Measurements from ENCODE around the gene GCN1.

The GCN1 gene

DNA sequence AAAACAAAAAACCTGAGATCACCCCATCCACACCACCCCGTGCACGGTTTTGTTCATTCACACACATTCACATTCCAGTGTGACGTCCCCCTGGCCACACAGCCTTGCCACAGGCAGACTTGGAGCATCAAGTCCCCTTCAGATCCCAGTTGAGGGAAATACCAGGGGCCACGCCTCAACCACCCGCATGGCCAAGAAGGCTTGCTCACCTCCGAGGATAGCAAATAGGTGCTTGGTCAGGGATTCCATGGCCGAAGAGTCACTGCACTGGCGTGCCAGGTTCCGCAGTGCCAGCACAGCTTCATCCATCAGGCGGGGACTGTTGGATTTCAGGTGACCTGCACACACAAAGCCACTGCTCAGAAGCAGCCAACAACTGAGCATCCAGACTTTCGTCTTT lies 19.0 kb downstream of the GCN1 start:
- DNase-seq (ENCODE audit: low spot score): no peak

GRCh38 chr12:120175062-120175461 lies 19.5 kb downstream of the GCN1 start:
- no peak for DNase-seq (ENCODE audit: low spot score)

GRCh38 chr12:120172053-120172452 lies 22.5 kb downstream of the GCN1 start:
- DNase-seq (ENCODE audit: low spot score): no peak

- DNase-seq (ENCODE audit: low spot score): no peak
Observed at GRCh38 chr12:120170631-120171030, 23.9 kb downstream of the GCN1 start.

GRCh38 chr12:120169946-120170345 lies 24.6 kb downstream of the GCN1 start:
- no peak for DNase-seq (ENCODE audit: low spot score)

GRCh38 chr12:120168337-120168736 lies 26.2 kb downstream of the GCN1 start:
- DNase-seq (ENCODE audit: low spot score): no peak

DNA sequence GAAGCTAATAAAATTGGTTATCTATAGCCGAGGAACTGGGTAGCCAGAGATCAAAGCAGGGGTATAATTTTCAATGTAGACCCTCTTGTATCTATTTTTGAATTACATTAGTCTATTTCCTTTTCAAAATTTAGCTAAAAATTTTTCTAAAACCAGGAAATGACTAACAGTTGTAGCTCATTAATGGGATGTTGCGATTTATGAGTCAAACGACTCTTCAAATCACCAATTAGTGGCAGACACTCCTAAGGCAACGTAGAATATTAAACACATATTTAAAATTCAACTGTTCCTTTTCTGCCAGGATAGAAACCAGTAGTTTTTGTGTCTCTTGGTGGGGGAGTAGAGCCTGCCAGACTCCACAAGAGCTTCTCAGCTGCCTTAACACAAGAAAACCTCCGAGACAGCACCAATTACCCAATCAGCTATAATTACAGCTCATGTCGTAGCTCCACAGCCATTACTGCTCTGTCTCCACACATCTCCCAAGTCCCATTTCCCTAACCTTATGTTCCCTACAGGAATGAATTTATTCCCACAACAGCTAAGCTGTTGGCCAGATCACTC lies 26.9 kb downstream of the GCN1 start:
- no peak for DNase-seq (ENCODE audit: low spot score)

- no peak for DNase-seq (ENCODE audit: low spot score)
Observed at GRCh38 chr12:120164293-120164692, 30.2 kb downstream of the GCN1 start.

GRCh38 chr12:120162763-120163162 lies 31.8 kb downstream of the GCN1 start:
- no peak for DNase-seq (ENCODE audit: low spot score)

- no peak for DNase-seq (ENCODE audit: low spot score)
Observed at GRCh38 chr12:120161852-120162251, 32.7 kb downstream of the GCN1 start.

GRCh38 chr12:120159509-120160237 lies 34.8 kb downstream of the GCN1 start:
- no peak for DNase-seq (ENCODE audit: low spot score)

DNA sequence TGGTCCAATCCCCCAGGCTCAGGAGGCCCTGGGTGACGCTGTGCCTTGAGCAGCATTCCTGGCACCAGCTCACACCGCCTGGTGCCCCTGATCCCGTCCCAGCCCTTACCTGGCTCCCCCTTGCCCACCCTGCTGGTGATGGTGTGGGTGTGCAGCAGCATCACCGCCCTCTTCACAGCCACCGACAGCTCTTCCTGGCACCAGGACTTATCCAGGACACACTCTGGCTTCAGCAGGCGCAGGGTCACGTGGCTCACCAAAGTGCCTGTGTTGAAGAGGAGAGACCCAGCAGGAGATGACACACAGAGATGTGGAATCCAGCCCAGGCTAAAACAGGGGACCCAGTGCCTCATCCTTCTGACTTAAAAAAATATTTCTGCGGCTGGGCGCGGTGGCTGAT lies 36.2 kb downstream of the GCN1 start:
- DNase-seq (ENCODE audit: low spot score): no peak

GRCh38 chr12:120157678-120158077 lies 36.8 kb downstream of the GCN1 start:
- DNase-seq (ENCODE audit: low spot score): no peak

DNA sequence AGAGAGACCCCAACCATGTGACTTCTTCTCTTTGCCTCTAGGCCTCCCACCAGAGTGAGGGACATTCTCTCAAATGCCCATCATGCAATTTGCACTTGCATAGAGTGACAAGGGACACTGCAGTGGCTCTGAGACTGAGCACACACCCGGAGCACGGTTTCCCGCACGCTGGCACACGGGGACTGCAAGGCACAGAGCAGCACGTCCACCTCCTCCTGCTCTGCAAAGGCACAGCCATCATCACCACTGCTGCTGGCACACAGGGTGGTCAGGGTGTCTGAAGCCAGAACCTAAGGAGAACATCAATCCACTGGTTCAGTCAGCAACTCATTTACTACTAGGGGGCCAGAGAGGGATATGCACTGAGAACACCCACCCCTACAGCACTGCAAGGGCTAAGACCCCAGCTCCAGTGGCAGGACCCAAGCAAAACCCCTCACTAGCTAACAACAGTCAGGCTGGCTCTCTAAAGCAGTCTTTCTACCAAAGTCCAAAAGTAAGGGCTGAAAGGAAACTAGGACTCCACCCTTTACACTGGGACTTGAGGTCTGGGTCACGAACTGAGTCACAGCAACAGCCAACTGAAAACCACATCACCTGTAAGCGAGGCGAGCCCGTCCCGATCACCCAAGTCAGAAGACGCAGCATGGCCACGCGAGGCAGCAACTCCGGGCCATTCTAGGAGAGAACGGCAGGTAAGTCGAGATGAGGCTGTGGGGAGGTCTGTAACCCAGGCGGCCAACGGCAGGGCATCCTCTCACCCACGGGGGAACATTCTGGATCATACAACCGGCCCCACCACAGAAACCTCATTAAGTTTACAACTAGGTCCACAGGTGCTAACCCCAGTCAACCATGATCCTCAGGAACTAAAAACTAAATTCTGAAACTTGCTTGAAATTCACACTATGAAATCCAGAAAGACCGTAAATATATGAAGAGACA lies 37.9 kb downstream of the GCN1 start:
- no peak for DNase-seq (ENCODE audit: low spot score)

- no peak for DNase-seq (ENCODE audit: low spot score)
Observed at GRCh38 chr12:120155072-120155471, 39.4 kb downstream of the GCN1 start.

- DNase-seq (ENCODE audit: low spot score): no peak
Observed at GRCh38 chr12:120150919-120151525, 43.5 kb downstream of the GCN1 start.

DNA sequence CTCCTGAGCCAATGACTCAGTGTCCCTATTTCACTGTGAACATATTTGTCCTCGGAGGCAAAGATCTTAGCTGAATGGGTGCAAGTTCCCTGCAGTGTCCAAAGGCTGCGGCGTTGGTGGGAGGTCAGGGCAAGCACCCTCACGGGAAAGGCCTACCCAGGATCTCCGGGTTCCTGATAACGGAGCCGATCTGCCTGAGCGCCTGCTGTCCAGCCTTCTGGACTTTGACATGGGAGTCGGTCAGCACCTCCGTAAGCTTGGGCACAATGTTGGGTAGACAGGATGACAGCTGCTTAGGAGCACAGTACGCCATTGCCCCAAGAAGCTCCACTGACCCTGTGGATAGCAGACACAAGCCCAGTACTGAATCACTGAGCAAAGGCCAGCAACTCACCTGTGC lies 46.5 kb downstream of the GCN1 start:
- no peak for DNase-seq (ENCODE audit: low spot score)

DNA sequence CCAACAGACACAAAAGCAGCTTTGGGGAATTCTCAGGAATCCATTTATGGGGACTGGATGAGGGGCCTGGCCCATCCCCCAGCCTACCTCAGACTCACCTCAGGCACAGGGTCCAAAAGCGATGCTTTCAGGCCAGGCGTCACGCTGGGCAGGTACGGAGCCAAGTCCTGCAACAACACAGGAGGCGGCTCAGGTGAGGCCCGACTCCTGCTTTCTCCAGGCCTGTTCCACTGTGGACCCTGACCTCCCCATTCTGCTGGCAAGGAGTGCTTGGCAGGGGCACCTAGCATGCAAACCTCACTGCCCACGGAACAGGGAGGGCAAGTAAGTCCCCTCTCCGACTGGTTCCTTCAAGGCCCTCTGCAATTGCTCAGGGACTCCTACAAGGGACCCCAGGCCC lies 49.4 kb downstream of the GCN1 start:
- DNase-seq (ENCODE audit: low spot score): no peak

DNA sequence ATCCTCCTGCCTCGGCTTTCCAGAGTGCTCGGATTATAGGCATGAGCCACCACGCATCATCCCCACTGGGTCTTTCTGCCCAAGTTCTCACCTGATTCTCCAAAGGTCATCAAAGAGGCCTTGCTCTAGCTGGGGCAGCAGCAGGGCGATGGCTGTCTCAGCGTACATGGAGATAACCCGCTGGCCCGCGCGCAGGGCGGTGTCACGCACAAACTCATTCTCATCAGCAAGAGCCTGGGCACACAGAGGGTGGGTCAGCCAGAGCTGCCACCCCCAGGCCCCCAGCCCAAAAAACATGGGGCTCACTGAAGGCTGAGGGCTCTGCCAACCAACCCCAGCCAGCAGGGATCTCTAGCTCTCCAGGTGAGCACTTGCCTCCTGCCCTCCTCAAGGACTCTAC lies 50.3 kb downstream of the GCN1 start:
- DNase-seq (ENCODE audit: low spot score): no peak

GRCh38 chr12:120142231-120142877 lies 52.2 kb downstream of the GCN1 start:
- no peak for DNase-seq (ENCODE audit: low spot score)

GRCh38 chr12:120141336-120141735 lies 53.2 kb downstream of the GCN1 start:
- DNase-seq (ENCODE audit: low spot score): no peak

- DNase-seq (ENCODE audit: low spot score): no peak
Observed at GRCh38 chr12:120140603-120141002, 53.9 kb downstream of the GCN1 start.
